DOHH2 (cell line): Measurements from ENCODE around the gene BRIP1.

ENCODE experiments used
- EZH2phosphoT487 ChIP-seq: fragments of 200-600 bp; sonication (generic); IDR thresholded peaks from 2 replicates; pipeline ENCODE4 v1.6.1; 2017; ENCODE audit warnings: borderline replicate concordance, mild to moderate bottlenecking, antibody characterized with exemption, low read length, moderate library complexity, mixed read lengths
- TF ChIP-seq, protein P1 (sequence below): fragments of 200-600 bp; sonication (generic); IDR thresholded peaks from one replicate; pipeline ENCODE4 v1.5.1; 2014; ENCODE audit warnings: antibody characterized with exemption, mild to moderate bottlenecking, low read depth, low read length; ENCODE audit not compliant: poor library complexity, severe bottlenecking

DNA sequence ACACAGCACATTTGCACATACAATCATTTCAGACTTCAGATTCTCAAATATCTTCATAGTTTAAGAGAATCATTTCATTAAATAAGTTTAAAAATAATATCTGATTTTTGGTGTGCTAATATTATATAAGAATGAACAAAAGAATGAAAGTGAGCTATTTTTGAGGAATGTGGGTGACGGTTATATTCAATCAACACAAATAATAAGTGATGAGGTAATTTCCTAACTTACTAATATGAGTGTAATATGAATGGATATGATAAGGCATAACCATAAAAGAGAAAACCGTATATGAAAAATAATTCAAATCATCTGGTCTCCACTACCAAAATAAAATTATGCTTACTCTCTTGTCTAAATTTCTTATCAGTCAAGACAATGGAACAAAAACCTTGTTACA lies 203.9 kb downstream of the BRIP1 start:
- TF ChIP-seq, protein P1, sequence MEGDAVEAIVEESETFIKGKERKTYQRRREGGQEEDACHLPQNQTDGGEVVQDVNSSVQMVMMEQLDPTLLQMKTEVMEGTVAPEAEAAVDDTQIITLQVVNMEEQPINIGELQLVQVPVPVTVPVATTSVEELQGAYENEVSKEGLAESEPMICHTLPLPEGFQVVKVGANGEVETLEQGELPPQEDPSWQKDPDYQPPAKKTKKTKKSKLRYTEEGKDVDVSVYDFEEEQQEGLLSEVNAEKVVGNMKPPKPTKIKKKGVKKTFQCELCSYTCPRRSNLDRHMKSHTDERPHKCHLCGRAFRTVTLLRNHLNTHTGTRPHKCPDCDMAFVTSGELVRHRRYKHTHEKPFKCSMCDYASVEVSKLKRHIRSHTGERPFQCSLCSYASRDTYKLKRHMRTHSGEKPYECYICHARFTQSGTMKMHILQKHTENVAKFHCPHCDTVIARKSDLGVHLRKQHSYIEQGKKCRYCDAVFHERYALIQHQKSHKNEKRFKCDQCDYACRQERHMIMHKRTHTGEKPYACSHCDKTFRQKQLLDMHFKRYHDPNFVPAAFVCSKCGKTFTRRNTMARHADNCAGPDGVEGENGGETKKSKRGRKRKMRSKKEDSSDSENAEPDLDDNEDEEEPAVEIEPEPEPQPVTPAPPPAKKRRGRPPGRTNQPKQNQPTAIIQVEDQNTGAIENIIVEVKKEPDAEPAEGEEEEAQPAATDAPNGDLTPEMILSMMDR = no peak
- TF ChIP-seq EZH2phosphoT487 = no peak
